Stomach (tissue), 9 donors: ENCODE results near the gene TMEM41A. TPM values are rescaled to one million over a fixed set of nuclear protein-coding genes. Genes with fewer than 3 reads are reported as not detected.

Experiments used
- DNase-seq, 2 donors: peaks; one replicate each; pipeline versions ENCODE4 v3.0.0 to v3.0.0-alpha.2; 2013 to 2019
- H3K27ac ChIP-seq, 5 donors: fragments of 200-600 bp in 4 of 5; sonication (generic) in 4 of 5; one replicate each; pipeline ENCODE4 v1.5.1; 2013 to 2019; ENCODE audit warnings: mild to moderate bottlenecking in 1 of 5, moderate library complexity in 1 of 5
- H3K27me3 ChIP-seq, 3 donors: fragments of 200-600 bp; sonication (generic); one replicate each; pipeline ENCODE4 v1.5.1; 2017 to 2019; ENCODE audit warnings: mixed run types in 1 of 3
- H3K36me3 ChIP-seq, 4 donors: fragments of 200-600 bp; sonication (generic); 1 replicate in 3 of 4; 2 replicates in 1 of 4; pipeline ENCODE4 v1.5.1; 2016 to 2019
- H3K4me1 ChIP-seq, 4 donors: fragments of 200-600 bp; sonication (generic); one replicate each; pipeline ENCODE4 v1.5.1; 2016 to 2019
- H3K4me3 ChIP-seq, 4 donors: fragments of 200-600 bp; sonication (generic) in 3 of 4; one replicate each; pipeline ENCODE4 v1.5.1; 2016 to 2019; ENCODE audit warnings: mild to moderate bottlenecking in 1 of 4
- H3K9me3 ChIP-seq, 4 donors: fragments of 200-600 bp; sonication (generic); one replicate each; pipeline ENCODE4 v1.5.1; 2016 to 2019
- CTCF ChIP-seq, 7 experiments: fragments of 450-650 bp in 4 of 7; fragments of 200-600 bp in 3 of 7; sonication (generic) in 3 of 7; IDR thresholded peaks; one replicate each; pipeline ENCODE4 v1.5.1; 2016 to 2019; ENCODE audit warnings: antibody characterized with exemption in 7 of 7, control low read depth in 2 of 7, mild to moderate bottlenecking in 1 of 7
- EP300 ChIP-seq: sonication (generic); formaldehyde crosslinking; IDR thresholded peaks from one replicate; pipeline ENCODE4 v1.6.1; 2017; ENCODE audit warnings: antibody characterized with exemption
- POLR2A ChIP-seq, 4 donors: fragments of 450-650 bp; IDR thresholded peaks; one replicate each; pipeline ENCODE4 v1.6.1; 2016; ENCODE audit warnings: antibody characterized with exemption in 4 of 4, control low read depth in 2 of 4, mild to moderate bottlenecking in 1 of 4, moderate library complexity in 1 of 4
- POLR2AphosphoS5 ChIP-seq, 3 donors: sonication (generic); formaldehyde crosslinking; IDR thresholded peaks; one replicate each; pipeline ENCODE4 v1.6.1; 2016; ENCODE audit warnings: antibody characterized with exemption in 3 of 3
- WGBS, 5 donors: extraction: QIAGEN DNeasy Blood & Tissue Kit in 3 of 5; methylation state at CpG; one replicate each; pipeline versions ENCODE4 v1.1.5 to v1.1.7; 2013 to 2018; 5-methylcytosine and 5-hydroxymethylcytosine counted together
- intact Hi-C: fragments of 100-400 bp; cut with DNase I; formaldehyde crosslinking; loops from one replicate; pipeline ENCODE4 v1.15.1; 2023; ENCODE audit warnings: low total_unique reads
- polyA plus RNA-seq, 3 donors: library from polyadenylated mRNA; stranded (reverse); fragments of 200-250 nt; gene quantifications; one replicate each; pipeline ENCODE4 v1.2.3, GENCODE V29; 2013
- total RNA-seq, 5 donors: library from RNA; depleted of rRNA; stranded (reverse); fragments of >200 nt; gene quantifications; one replicate each; pipeline versions ENCODE4 v1.1.0 to v1.2.3, GENCODE V29; 2014 to 2016
- donor health status: healthy with polysubstance abuse.
- donor health status: Bipolar disorder and iron deficiency.
- donor health status: healthy.

Gene TMEM41A
- total and polyA plus RNA-seq, 8 donors: 5.7 to 54.3 (median 9.7) TPM

GRCh38 chr3:185527364-185527763 lies 28.5 kb upstream of the TMEM41A start:
- peaks cover 0 to 50% (median 24%) of the 10 kb centered on the region in 4 donors for H3K36me3 ChIP-seq
- H3K27ac ChIP-seq: peak overlapping the region in 1 of 5 donors; percentile 50
- 53 to 69% (median 59%) methylated on average over 9 of the region's 9 CpGs for WGBS, 5 donors
- no peak overlapping the region for H3K4me3 ChIP-seq
- H3K27me3 ChIP-seq: peaks cover 0 to 14% (median 0%) of the 10 kb centered on the region in 3 donors
- H3K4me1 ChIP-seq: peaks cover 0 to 6% (median 0%) of the 10 kb centered on the region in 4 donors
- peak in 1 of 2 donors; percentile 52 for DNase-seq
- TF ChIP-seq POLR2AphosphoS5 (IDR thresholded peaks at IDR 0.05) (no peak), CTCF (IDR thresholded peaks at IDR 0.05) (no peak)
- intact Hi-C loops: no loop called here
- no peaks in the 10 kb centered on the region for H3K9me3 ChIP-seq

- H3K9me3 ChIP-seq: no peaks in the 10 kb centered on the region
- H3K27me3 ChIP-seq: peaks cover 0 to 14% (median 0%) of the 10 kb centered on the region in 3 donors
- no peak overlapping the region for H3K4me3 ChIP-seq
- H3K27ac ChIP-seq: no peak overlapping the region
- WGBS, 5 donors: 71 to 90% (median 78%) methylated on average over 2 of the region's 2 CpGs
- no peak for TF ChIP-seq EP300
- intact Hi-C loops: no loop called here
- DNase-seq: no peak
- peaks cover 0 to 59% (median 26%) of the 10 kb centered on the region in 4 donors for H3K36me3 ChIP-seq
- H3K4me1 ChIP-seq: peaks cover 0 to 6% (median 0%) of the 10 kb centered on the region in 4 donors
Observed at GRCh38 chr3:185526349-185526951, 27.6 kb upstream of the TMEM41A start.

- Histone ChIP-seq H3K27me3 (peaks cover 0 to 14% (median 0%) of the 10 kb centered on the region in 3 donors), H3K9me3 (no peaks in the 10 kb centered on the region), H3K4me3 (no peak overlapping the region), H3K27ac (no peak overlapping the region), H3K4me1 (no peaks in the 10 kb centered on the region), H3K36me3 (peaks cover 0 to 81% (median 52%) of the 10 kb centered on the region in 4 donors)
- TF ChIP-seq EP300 (no peak), POLR2A (IDR thresholded peaks at IDR 0.05) (no peak), CTCF (IDR thresholded peaks at IDR 0.05) (no peak)
- intact Hi-C loops: no loop called here
- 83 to 91% (median 89%) methylated on average over 7 of the region's 7 CpGs for WGBS, 5 donors
- DNase-seq: no peak
Observed at GRCh38 chr3:185521349-185522138, 22.7 kb upstream of the TMEM41A start.

- no peak for DNase-seq
- TF ChIP-seq POLR2AphosphoS5 (IDR thresholded peaks at IDR 0.05) (no peak), POLR2A (IDR thresholded peaks at IDR 0.05) (no peak), CTCF (IDR thresholded peaks at IDR 0.05) (no peak), EP300 (no peak)
- Histone ChIP-seq H3K36me3 (peaks cover 4 to 84% (median 68%) of the 10 kb centered on the region in 4 donors), H3K27me3 (peaks cover 0 to 7% (median 0%) of the 10 kb centered on the region in 3 donors), H3K27ac (no peak overlapping the region), H3K4me3 (no peak overlapping the region), H3K9me3 (no peaks in the 10 kb centered on the region), H3K4me1 (no peaks in the 10 kb centered on the region)
- intact Hi-C loops: no loop called here
- 77 to 93% (median 86%) methylated on average over 5 of the region's 5 CpGs for WGBS, 5 donors
Observed at GRCh38 chr3:185519021-185519420, 20.2 kb upstream of the TMEM41A start.
